SK-N-SH (cell line): ENCODE results near the gene INPP5E. TPM values are rescaled to one million over a fixed set of nuclear protein-coding genes. Genes with fewer than 3 reads are reported as not detected.

ENCODE experiments used
- CTCF ChIA-PET: fragments of 300-600, 350-600 bp; formaldehyde crosslinking; extraction: SDS; loops from one replicate; lab custom pipeline; 2021; lab: Yijun Ruan, JAX
- POLR2A ChIA-PET: fragments of 350-600 bp; sonication (Branson Sonifier 250); formaldehyde crosslinking; extraction: SDS; loops from one replicate; lab custom pipeline; 2020; ENCODE audit warnings: antibody characterized with exemption, inconsistent platforms; lab: Yijun Ruan, JAX
- DNase-seq: peaks from one replicate; pipeline ENCODE4 v3.0.0; 2012
- H2AFZ ChIP-seq: fragments of 200-600 bp; sonication (generic); 2 replicates; pipeline ENCODE4 v1.8.1; 2016; ENCODE audit warnings: antibody characterized with exemption, mild to moderate bottlenecking, low read depth
- H3F3A ChIP-seq: fragments of 200-600 bp; sonication (generic); replicated peaks from 2 replicates; pipeline ENCODE3; 2016; ENCODE audit warnings: antibody characterized with exemption, mild to moderate bottlenecking; ENCODE audit not compliant: insufficient read depth
- H3K27ac ChIP-seq, 2 experiments: fragments of 200-500 bp in 1 of 2; fragments of 200-600 bp in 1 of 2; sonication (Bioruptor generic) in 1 of 2; sonication (generic), shearing (Covaris generic) in 1 of 2; 2 replicates each; pipeline versions ENCODE4 v1.5.1 to v1.6.1; 2014 to 2016; ENCODE audit warnings: low read depth in 2 of 2, inconsistent platforms in 1 of 2, low read length in 1 of 2, mild to moderate bottlenecking in 1 of 2, mixed read lengths in 1 of 2
- H3K27me3 ChIP-seq: fragments of 200-600 bp; sonication (generic), shearing (Covaris generic); 2 replicates; pipeline ENCODE4 v1.6.1; 2016; ENCODE audit warnings: mixed run types; ENCODE audit not compliant: insufficient read depth
- H3K36me3 ChIP-seq, 2 experiments: fragments of 200-500 bp in 1 of 2; fragments of 200-600 bp in 1 of 2; sonication (Bioruptor generic) in 1 of 2; sonication (generic) in 1 of 2; replicated peaks in 1 of 2; 2 replicates each; pipeline versions ENCODE3 to v1.5.1; 2014 to 2016; ENCODE audit warnings: low read length in 1 of 2, mild to moderate bottlenecking in 1 of 2; ENCODE audit not compliant: insufficient read depth in 2 of 2, control insufficient read depth in 1 of 2
- H3K4me1 ChIP-seq, 2 experiments: fragments of 200-500 bp in 1 of 2; fragments of 200-600 bp in 1 of 2; sonication (Bioruptor generic) in 1 of 2; sonication (generic), shearing (Covaris generic) in 1 of 2; 2 replicates each; pipeline versions ENCODE4 v1.5.1 to v1.6.1; 2014 to 2016; ENCODE audit warnings: low read depth in 1 of 2, low read length in 1 of 2, mixed run types in 1 of 2; ENCODE audit not compliant: insufficient read depth in 2 of 2, control insufficient read depth in 1 of 2
- H3K4me2 ChIP-seq: fragments of 200-600 bp; sonication (generic), shearing (Covaris generic); 2 replicates; pipeline ENCODE4 v1.6.1; 2017; ENCODE audit warnings: mixed run types
- H3K4me3 ChIP-seq, 2 experiments: fragments of 200-500 bp in 1 of 2; fragments of 200-600 bp in 1 of 2; sonication (Bioruptor generic) in 1 of 2; sonication (generic), shearing (Covaris generic) in 1 of 2; 2 replicates each; pipeline versions ENCODE4 v1.5.1 to v1.8.1; 2014 to 2016; ENCODE audit warnings: low read depth in 2 of 2, inconsistent platforms in 1 of 2, low read length in 1 of 2, mild to moderate bottlenecking in 1 of 2, mixed read lengths in 1 of 2, moderate library complexity in 1 of 2
- H3K79me2 ChIP-seq: fragments of 200-600 bp; sonication (generic); 2 replicates; pipeline ENCODE4 v1.8.1; 2017; ENCODE audit warnings: mild to moderate bottlenecking; ENCODE audit not compliant: insufficient read depth
- H3K9ac ChIP-seq: fragments of 200-600 bp; sonication (generic); 2 replicates; pipeline ENCODE4 v1.6.1; 2017; ENCODE audit warnings: mixed run types
- H3K9me2 ChIP-seq: fragments of 200-600 bp; sonication (generic); 2 replicates; pipeline ENCODE4 v1.6.1; 2017; ENCODE audit warnings: mixed run types
- H3K9me3 ChIP-seq: fragments of 200-600 bp; sonication (generic); 2 replicates; pipeline ENCODE4 v1.6.1; 2017; ENCODE audit warnings: mixed run types, mild to moderate bottlenecking, moderate library complexity
- H4K20me1 ChIP-seq: fragments of 200-600 bp; sonication (generic); 2 replicates; pipeline ENCODE4 v1.6.1; 2017; ENCODE audit warnings: mild to moderate bottlenecking, mixed run types; ENCODE audit not compliant: insufficient read depth
- FOSL2 ChIP-seq: IDR thresholded peaks from 2 replicates; pipeline ENCODE4 v1.4.0; 2012; ENCODE audit warnings: low read depth, mild to moderate bottlenecking, moderate library complexity, borderline replicate concordance
- FOXJ3 ChIP-seq: sonication (generic); formaldehyde crosslinking; IDR thresholded peaks from 2 replicates; pipeline ENCODE4 v1.5.1; 2020; ENCODE audit warnings: mild to moderate bottlenecking, missing genetic modification reagents
- FOXM1 ChIP-seq: IDR thresholded peaks from 2 replicates; pipeline ENCODE4 v1.4.0; 2012; ENCODE audit warnings: low read depth, mild to moderate bottlenecking
- GABPA ChIP-seq: IDR thresholded peaks from 2 replicates; pipeline ENCODE4 v1.4.0; 2012; ENCODE audit warnings: low read depth, mild to moderate bottlenecking
- JUND ChIP-seq: IDR thresholded peaks from 2 replicates; pipeline ENCODE4 v1.4.0; 2012
- MEF2A ChIP-seq: IDR thresholded peaks from 2 replicates; pipeline ENCODE4 v1.4.0; 2012; ENCODE audit warnings: low read depth, borderline replicate concordance
- MXI1 ChIP-seq: IDR thresholded peaks from 2 replicates; pipeline ENCODE4 v1.6.1; 2012; ENCODE audit warnings: mild to moderate bottlenecking, low read depth, low read length, improper control_type of control experiment
- NRF1 ChIP-seq: IDR thresholded peaks from 2 replicates; pipeline ENCODE4 v1.6.1; 2012; ENCODE audit warnings: low read depth, mild to moderate bottlenecking, low read length
- PBX3 ChIP-seq: IDR thresholded peaks from 2 replicates; pipeline ENCODE4; 2012
- POLR2AphosphoS5 ChIP-seq: IDR thresholded peaks from 2 replicates; pipeline ENCODE4 v1.6.1; 2012; ENCODE audit warnings: low read depth, low read length
- RAD21 ChIP-seq: IDR thresholded peaks from 2 replicates; pipeline ENCODE4 v1.6.1; 2012; ENCODE audit warnings: mild to moderate bottlenecking, low read length
- RCOR1 ChIP-seq: fragments of 150-350 bp; IDR thresholded peaks from 2 replicates; pipeline ENCODE4 v1.6.1; 2017; ENCODE audit warnings: antibody characterized with exemption, low read length
- REST ChIP-seq: IDR thresholded peaks from 2 replicates; pipeline ENCODE4 v1.6.1; 2012; ENCODE audit warnings: mild to moderate bottlenecking, low read depth, low read length, moderate library complexity
- RXRA ChIP-seq: IDR thresholded peaks from 2 replicates; pipeline ENCODE4 v1.4.0; 2012; ENCODE audit warnings: low read depth, mild to moderate bottlenecking, borderline replicate concordance
- SIN3A ChIP-seq: IDR thresholded peaks from 2 replicates; pipeline ENCODE4 v1.6.1; 2012; ENCODE audit warnings: low read depth, mild to moderate bottlenecking, low read length, moderate library complexity, borderline replicate concordance
- SMC3 ChIP-seq: IDR thresholded peaks from 2 replicates; pipeline ENCODE4 v1.6.1; 2012; ENCODE audit warnings: low read depth, low read length, improper control_type of control experiment
- TEAD4 ChIP-seq: IDR thresholded peaks from 2 replicates; pipeline ENCODE4 v1.4.0; 2012; ENCODE audit warnings: mild to moderate bottlenecking, borderline replicate concordance; ENCODE audit not compliant: insufficient read depth
- YY1 ChIP-seq: IDR thresholded peaks from 2 replicates; pipeline ENCODE4 v1.4.0; 2012; ENCODE audit warnings: low read depth, mild to moderate bottlenecking
- WGBS: methylation state at CpG from one replicate; pipeline ENCODE4 v1.1.6; 2017; ENCODE audit warnings: low lambda C conversion rate; 5-methylcytosine and 5-hydroxymethylcytosine counted together
- polyA plus RNA-seq, 3 experiments: library from polyadenylated mRNA; depleted of rRNA; stranded (reverse); fragments of >200 nt; gene quantifications; 2 replicates each; pipeline ENCODE4 v1.2.3, GENCODE V29; 2012
- TF ChIP-seq, protein P1 (sequence below): fragments of 150-350 bp; IDR thresholded peaks from 2 replicates; pipeline ENCODE4 v1.6.1; 2017; ENCODE audit warnings: antibody characterized with exemption, low read length, low read depth, borderline replicate concordance
- TF ChIP-seq, protein P2 (sequence below): fragments of 150-350 bp; IDR thresholded peaks from 2 replicates; pipeline ENCODE4 v1.6.1; 2016; ENCODE audit warnings: mild to moderate bottlenecking, low read depth, low read length

INPP5E gene
- polyA plus RNA-seq, 1 of the 3 experiments (the other 2 are of a cell fraction) = 12.8 TPM

DNA sequence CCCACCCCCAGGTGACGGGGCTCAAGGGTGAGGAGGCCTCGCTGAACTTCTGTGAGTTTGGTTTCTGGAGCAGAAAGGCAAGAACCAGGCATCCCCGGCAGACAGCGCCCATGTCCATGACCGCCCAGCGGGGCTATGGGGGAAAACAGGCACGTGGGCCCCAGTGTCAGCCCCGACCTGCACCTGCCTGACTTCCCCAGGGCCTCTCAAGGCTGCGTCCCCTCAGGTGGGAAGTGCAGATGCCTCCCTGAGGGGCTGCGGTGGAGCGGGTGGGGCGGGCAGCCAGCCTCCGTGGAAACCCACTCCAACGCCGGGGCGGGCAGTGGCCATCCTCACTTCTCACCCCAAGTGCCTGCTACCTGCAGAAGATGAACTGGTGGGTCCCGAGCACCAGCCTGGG, 59.3 kb downstream of the INPP5E start:
- POLR2A ChIA-PET = no interaction called here
- no peaks in the 10 kb centered on the region for H3K9me3 ChIP-seq

More for the DNA sequence above, 59.3 kb downstream of the INPP5E start:
- CTCF ChIA-PET = interaction anchor here (1.3 to 3.9 kb wide), 2 partner anchors 17 to 18 kb away, joined by 3 to 15 read pairs; partner anchors contain the start of gene DNLZ
- peaks cover under 1% of the 10 kb centered on the region for H3F3A ChIP-seq
- H3K9me2 ChIP-seq = no peaks in the 10 kb centered on the region
- H3K4me1 ChIP-seq = peaks cover 0 to 8% of the 10 kb centered on the region in 2 experiments; a peak in 1 of 4 replicates
- no peaks in the 10 kb centered on the region for H3K79me2 ChIP-seq
- no peaks in the 10 kb centered on the region for H3K27me3 ChIP-seq
- peaks cover 9 to 72% of the 10 kb centered on the region in 2 experiments for H3K36me3 ChIP-seq
- H3K4me2 ChIP-seq = no peak overlapping the region
- TF ChIP-seq TEAD4 = no peak
- TF ChIP-seq SIN3A = no peak
- TF ChIP-seq FOXM1 = no peak
- TF ChIP-seq POLR2AphosphoS5 = no peak
- no peak for TF ChIP-seq RCOR1
- TF ChIP-seq GABPA = no peak
- TF ChIP-seq PBX3 = no peak
- TF ChIP-seq, protein P1, sequence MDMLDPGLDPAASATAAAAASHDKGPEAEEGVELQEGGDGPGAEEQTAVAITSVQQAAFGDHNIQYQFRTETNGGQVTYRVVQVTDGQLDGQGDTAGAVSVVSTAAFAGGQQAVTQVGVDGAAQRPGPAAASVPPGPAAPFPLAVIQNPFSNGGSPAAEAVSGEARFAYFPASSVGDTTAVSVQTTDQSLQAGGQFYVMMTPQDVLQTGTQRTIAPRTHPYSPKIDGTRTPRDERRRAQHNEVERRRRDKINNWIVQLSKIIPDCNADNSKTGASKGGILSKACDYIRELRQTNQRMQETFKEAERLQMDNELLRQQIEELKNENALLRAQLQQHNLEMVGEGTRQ = no peak
- TF ChIP-seq MXI1 = no peak
- TF ChIP-seq REST = no peak
- no peak for TF ChIP-seq JUND
- TF ChIP-seq NRF1 = no peak
- TF ChIP-seq RXRA = no peak
- TF ChIP-seq SMC3 = no peak
- no peak for TF ChIP-seq RAD21
- TF ChIP-seq MEF2A = no peak
- TF ChIP-seq FOXJ3 (CRISPR knock-in tag) = no peak
- TF ChIP-seq, protein P2, sequence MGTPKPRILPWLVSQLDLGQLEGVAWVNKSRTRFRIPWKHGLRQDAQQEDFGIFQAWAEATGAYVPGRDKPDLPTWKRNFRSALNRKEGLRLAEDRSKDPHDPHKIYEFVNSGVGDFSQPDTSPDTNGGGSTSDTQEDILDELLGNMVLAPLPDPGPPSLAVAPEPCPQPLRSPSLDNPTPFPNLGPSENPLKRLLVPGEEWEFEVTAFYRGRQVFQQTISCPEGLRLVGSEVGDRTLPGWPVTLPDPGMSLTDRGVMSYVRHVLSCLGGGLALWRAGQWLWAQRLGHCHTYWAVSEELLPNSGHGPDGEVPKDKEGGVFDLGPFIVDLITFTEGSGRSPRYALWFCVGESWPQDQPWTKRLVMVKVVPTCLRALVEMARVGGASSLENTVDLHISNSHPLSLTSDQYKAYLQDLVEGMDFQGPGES = no peak
- TF ChIP-seq YY1 = no peak
- TF ChIP-seq FOSL2 = no peak
- H2AFZ ChIP-seq = no peak overlapping the region
- H3K9ac ChIP-seq = no peak overlapping the region
- WGBS = 95% methylated on average over 10 of the region's 17 CpGs
- DNase-seq = no peak
- no peak overlapping the region for H3K27ac ChIP-seq
- H3K4me3 ChIP-seq = no peak overlapping the region
- H4K20me1 ChIP-seq = no peaks in the 10 kb centered on the region
